H9 (cell line): ENCODE results near the gene OR7D2. TPM values are rescaled to one million over a fixed set of nuclear protein-coding genes. Genes with fewer than 3 reads are reported as not detected.

Experiments
- DNase-seq: peaks from one replicate; pipeline ENCODE4 v3.0.0-alpha.2; 2017
- H2AFZ ChIP-seq: one replicate; pipeline ENCODE4 v1.6.1; 2013; ENCODE audit warnings: mild to moderate bottlenecking, low read length, control low read depth, moderate library complexity
- H2AK5ac ChIP-seq: 2 replicates; pipeline ENCODE4 v1.6.1; 2013; ENCODE audit warnings: low read length, control low read depth, mixed read lengths; ENCODE audit not compliant: insufficient read length
- H2BK120ac ChIP-seq: one replicate; pipeline ENCODE4 v1.6.1; 2013; ENCODE audit warnings: low read depth, mild to moderate bottlenecking, low read length, control low read depth, inconsistent platforms; ENCODE audit not compliant: poor library complexity, severe bottlenecking
- H2BK12ac ChIP-seq: 2 replicates; pipeline ENCODE4 v1.6.1; 2013; ENCODE audit warnings: low read length, control low read depth, mixed read lengths, low read depth; ENCODE audit not compliant: insufficient read length
- H2BK15ac ChIP-seq: 2 replicates; pipeline ENCODE4 v1.6.1; 2013; ENCODE audit warnings: low read depth, low read length, control low read depth
- H2BK20ac ChIP-seq: one replicate; pipeline ENCODE4 v1.6.1; 2013; ENCODE audit warnings: low read depth, mild to moderate bottlenecking, low read length, control low read depth, inconsistent platforms; ENCODE audit not compliant: poor library complexity, severe bottlenecking
- H2BK5ac ChIP-seq: 2 replicates; pipeline ENCODE4 v1.6.1; 2013; ENCODE audit warnings: low read length, control low read depth, mixed read lengths; ENCODE audit not compliant: insufficient read length
- H3K14ac ChIP-seq: 2 replicates; pipeline ENCODE4 v1.6.1; 2013; ENCODE audit warnings: low read length, control low read depth; ENCODE audit not compliant: insufficient read depth
- H3K18ac ChIP-seq: 2 replicates; pipeline ENCODE4 v1.6.1; 2013; ENCODE audit warnings: low read depth, mild to moderate bottlenecking, mixed read lengths, low read length, control low read depth; ENCODE audit not compliant: insufficient read length
- H3K23ac ChIP-seq: 2 replicates; pipeline ENCODE4 v1.6.1; 2013; ENCODE audit warnings: low read length, control low read depth, mixed read lengths, low read depth; ENCODE audit not compliant: insufficient read length
- H3K23me2 ChIP-seq: 2 replicates; pipeline ENCODE4 v1.6.1; 2013; ENCODE audit warnings: low read depth, mild to moderate bottlenecking, mixed read lengths, low read length, control low read depth; ENCODE audit not compliant: insufficient read length, poor library complexity, severe bottlenecking
- H3K27ac ChIP-seq: 2 replicates; pipeline ENCODE4 v1.5.1; 2013; ENCODE audit warnings: low read length, control low read depth, mixed read lengths, low read depth; ENCODE audit not compliant: insufficient read length
- H3K27me3 ChIP-seq: 2 replicates; pipeline ENCODE4 v1.6.1; 2013; ENCODE audit warnings: low read length, control low read depth, inconsistent platforms; ENCODE audit not compliant: insufficient read depth
- H3K4ac ChIP-seq: 2 replicates; pipeline ENCODE4 v1.6.1; 2013; ENCODE audit warnings: low read depth, mild to moderate bottlenecking, control low read depth, inconsistent platforms, low read length, moderate library complexity
- H3K4me1 ChIP-seq: 2 replicates; pipeline ENCODE4 v1.6.1; 2013; ENCODE audit warnings: low read length, control low read depth, inconsistent platforms; ENCODE audit not compliant: insufficient read depth
- H3K4me2 ChIP-seq: 2 replicates; pipeline ENCODE4 v1.6.1; 2013; ENCODE audit warnings: low read length, control low read depth, mixed read lengths; ENCODE audit not compliant: insufficient read length, insufficient read depth
- H3K56ac ChIP-seq: 2 replicates; pipeline ENCODE4 v1.6.1; 2013; ENCODE audit warnings: low read depth, mild to moderate bottlenecking, mixed read lengths, low read length, control low read depth; ENCODE audit not compliant: insufficient read length
- H3K79me1 ChIP-seq: 2 replicates; pipeline ENCODE4 v1.6.1; 2013; ENCODE audit warnings: low read depth, mild to moderate bottlenecking, moderate library complexity, low read length, control low read depth, inconsistent platforms; ENCODE audit not compliant: insufficient read depth, poor library complexity, severe bottlenecking
- H3K79me2 ChIP-seq: 2 replicates; pipeline ENCODE4 v1.6.1; 2013; ENCODE audit warnings: low read length, control low read depth, inconsistent platforms; ENCODE audit not compliant: insufficient read depth
- H3K9ac ChIP-seq: 2 replicates; pipeline ENCODE4 v1.6.1; 2013; ENCODE audit warnings: low read length, control low read depth, mixed read lengths; ENCODE audit not compliant: insufficient read length; ENCODE audit errors: extremely low read depth
- H3K9me3 ChIP-seq: one replicate; pipeline ENCODE4 v1.6.1; 2013; ENCODE audit warnings: low read depth, low read length, inconsistent platforms; ENCODE audit not compliant: control insufficient read depth
- H3T11ph ChIP-seq: one replicate; pipeline ENCODE4 v1.6.1; 2013; ENCODE audit warnings: mild to moderate bottlenecking, low read length, control low read depth, inconsistent platforms
- H4K20me1 ChIP-seq: one replicate; pipeline ENCODE4 v1.6.1; 2013; ENCODE audit not compliant: control insufficient read depth, insufficient read length, insufficient read depth
- H4K5ac ChIP-seq: 2 replicates; pipeline ENCODE4 v1.6.1; 2013; ENCODE audit warnings: low read depth, mild to moderate bottlenecking, mixed read lengths, low read length, control low read depth; ENCODE audit not compliant: insufficient read length
- H4K8ac ChIP-seq: replicated peaks from 2 replicates; pipeline ENCODE4 v1.6.1; 2013; ENCODE audit warnings: low read length, control low read depth, mixed read lengths, low read depth; ENCODE audit not compliant: insufficient read length
- H4K91ac ChIP-seq: 2 replicates; pipeline ENCODE4 v1.6.1; 2013; ENCODE audit warnings: low read depth, mild to moderate bottlenecking, moderate library complexity, mixed read lengths, low read length, control low read depth; ENCODE audit not compliant: insufficient read length
- H3K27ac Mint-ChIP-seq, 3 experiments: 2 replicates in 2 of 3; 3 replicates in 1 of 3; pipeline ENCODE4 v1.8.0; 2020 to 2021; ENCODE audit warnings: mixed read lengths in 3 of 3, mild to moderate bottlenecking in 1 of 3, moderate library complexity in 1 of 3
- H3K27me3 Mint-ChIP-seq: 2 replicates; pipeline ENCODE4 v1.8.0; 2021; ENCODE audit warnings: low read depth, mild to moderate bottlenecking, moderate library complexity, mixed read lengths
- H3K36me3 Mint-ChIP-seq, 3 experiments: 2 replicates in 2 of 3; 3 replicates in 1 of 3; pipeline ENCODE4 v1.8.0; 2020 to 2021; ENCODE audit warnings: low read depth in 3 of 3, mixed read lengths in 3 of 3; ENCODE audit not compliant: insufficient read depth in 1 of 3
- H3K4me1 Mint-ChIP-seq, 2 experiments: 2 replicates each; pipeline ENCODE4 v1.8.0; 2020; ENCODE audit warnings: mixed read lengths in 2 of 2
- H3K4me3 Mint-ChIP-seq, 2 experiments: 2 replicates in 1 of 2; 3 replicates in 1 of 2; pipeline ENCODE4 v1.8.0; 2020 to 2021; ENCODE audit warnings: mild to moderate bottlenecking in 2 of 2, mixed read lengths in 2 of 2, moderate library complexity in 1 of 2
- H3K9me3 Mint-ChIP-seq, 2 experiments: 2 replicates in 1 of 2; 3 replicates in 1 of 2; pipeline ENCODE4 v1.8.0; 2020; ENCODE audit warnings: mild to moderate bottlenecking in 2 of 2, mixed read lengths in 2 of 2, moderate library complexity in 1 of 2
- WGBS: extraction: QIAGEN DNeasy Blood & Tissue Kit; methylation state at CpG from one replicate; pipeline ENCODE4 v1.1.7; 2013; ENCODE audit warnings: missing lambda C conversion rate, low lambda C conversion rate, mixed read lengths; ENCODE audit not compliant: insufficient read length; ENCODE audit errors: extremely low coverage; 5-methylcytosine and 5-hydroxymethylcytosine counted together
- total RNA-seq: library from RNA; stranded (reverse); gene quantifications from 2 replicates; pipeline ENCODE4 v1.2.1, GENCODE V29; 2021
- TF ChIP-seq, protein P1 (sequence below): fragments of 200-600 bp; sonication (generic); conservative IDR thresholded peaks from 3 replicates; pipeline ENCODE4 v1.8.0; 2021; ENCODE audit warnings: antibody characterized with exemption, mild to moderate bottlenecking

Gene OR7D2
- total RNA-seq, 1 experiment from 2014 or later, result 0.31 TPM

- Mint-ChIP-seq H3K36me3 (peaks cover 10 to 14% (median 13%) of the 10 kb centered on the region in 3 experiments), H3K27ac (no peak overlapping the region), H3K4me1 (no peaks in the 10 kb centered on the region), H3K9me3 (peaks cover 24 to 26% of the 10 kb centered on the region in 2 experiments), H3K27me3 (no peaks in the 10 kb centered on the region), H3K4me3 (no peak overlapping the region)
- TF ChIP-seq, protein P1, sequence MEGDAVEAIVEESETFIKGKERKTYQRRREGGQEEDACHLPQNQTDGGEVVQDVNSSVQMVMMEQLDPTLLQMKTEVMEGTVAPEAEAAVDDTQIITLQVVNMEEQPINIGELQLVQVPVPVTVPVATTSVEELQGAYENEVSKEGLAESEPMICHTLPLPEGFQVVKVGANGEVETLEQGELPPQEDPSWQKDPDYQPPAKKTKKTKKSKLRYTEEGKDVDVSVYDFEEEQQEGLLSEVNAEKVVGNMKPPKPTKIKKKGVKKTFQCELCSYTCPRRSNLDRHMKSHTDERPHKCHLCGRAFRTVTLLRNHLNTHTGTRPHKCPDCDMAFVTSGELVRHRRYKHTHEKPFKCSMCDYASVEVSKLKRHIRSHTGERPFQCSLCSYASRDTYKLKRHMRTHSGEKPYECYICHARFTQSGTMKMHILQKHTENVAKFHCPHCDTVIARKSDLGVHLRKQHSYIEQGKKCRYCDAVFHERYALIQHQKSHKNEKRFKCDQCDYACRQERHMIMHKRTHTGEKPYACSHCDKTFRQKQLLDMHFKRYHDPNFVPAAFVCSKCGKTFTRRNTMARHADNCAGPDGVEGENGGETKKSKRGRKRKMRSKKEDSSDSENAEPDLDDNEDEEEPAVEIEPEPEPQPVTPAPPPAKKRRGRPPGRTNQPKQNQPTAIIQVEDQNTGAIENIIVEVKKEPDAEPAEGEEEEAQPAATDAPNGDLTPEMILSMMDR, result no peak
- Histone ChIP-seq H2BK15ac (no peak overlapping the region), H3K79me1 (no peaks in the 10 kb centered on the region), H2BK20ac (no peak overlapping the region), H2BK120ac (no peak overlapping the region), H4K91ac (no peak overlapping the region), H3K4me2 (no peak overlapping the region), H2BK5ac (no peak overlapping the region), H3K4me1 (no peaks in the 10 kb centered on the region), H2AFZ (no peak overlapping the region), H4K8ac (no peak overlapping the region), H4K20me1 (no peaks in the 10 kb centered on the region), H3K27me3 (no peaks in the 10 kb centered on the region), H3K79me2 (no peaks in the 10 kb centered on the region), H3K27ac (no peak overlapping the region), H3K56ac (no peak overlapping the region), H3K23ac (no peak overlapping the region), H3K4ac (no peak overlapping the region), H4K5ac (no peak overlapping the region), H2AK5ac (no peak overlapping the region), H2BK12ac (no peak overlapping the region), H3T11ph (no peak overlapping the region), H3K18ac (no peak overlapping the region), H3K9ac (no peak overlapping the region), H3K9me3 (peaks cover 5% of the 10 kb centered on the region), H3K23me2 (no peaks in the 10 kb centered on the region), H3K14ac (no peak overlapping the region)
- WGBS, result no CpG with 5 or more reads among the region's 6 CpGs
- DNase-seq, result no peak
These were observed 7.3 kb upstream of the OR7D2 start for GRCh38 chr19:9171393-9171991.
